ENCODE results near the gene ZNF784. TPM values are rescaled to one million over a fixed set of nuclear protein-coding genes. Genes with fewer than 3 reads are reported as not detected.

Gene ZNF784, protein sequence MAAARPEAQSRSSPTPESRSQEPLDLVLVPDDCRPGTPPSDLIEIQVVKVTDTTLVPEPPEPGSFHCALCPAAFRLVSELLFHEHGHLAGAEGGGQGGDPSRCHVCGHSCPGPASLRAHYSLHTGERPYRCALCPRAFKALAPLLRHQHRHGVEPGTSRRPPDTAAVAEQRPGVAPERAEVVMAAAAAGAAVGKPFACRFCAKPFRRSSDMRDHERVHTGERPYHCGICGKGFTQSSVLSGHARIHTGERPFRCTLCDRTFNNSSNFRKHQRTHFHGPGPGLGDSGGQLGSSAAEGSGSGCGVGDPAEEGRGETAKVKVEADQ
- polyA plus RNA-seq (ENCODE audit: insufficient read length): 10.0 TPM
- long read RNA-seq, donor 1, transcript ZNF784-201 (2 exons, 2,021 nt): major isoform, 11 of 11 reads
- long read RNA-seq, donor 1, partial matches to known transcripts: 0 of 11 reads
- long read RNA-seq, donor 1, other reads (novel, unspliced or antisense): 0 of 11 reads
- long read RNA-seq, donor 2, transcript ZNF784-201 (2 exons, 2,021 nt): major isoform, 5 of 6 reads
- long read RNA-seq, donor 2, partial matches to known transcripts: 0 of 6 reads
- long read RNA-seq, donor 2, other reads (novel, unspliced or antisense): 0 of 6 reads
- long read RNA-seq, donor 3, partial matches to known transcripts: 19 of 21 reads
- long read RNA-seq, donor 3, other reads (novel, unspliced or antisense): 0 of 21 reads
- long read RNA-seq, donor 4: 0 reads
- long read RNA-seq, donor 5, transcript ZNF784-201 (2 exons, 2,021 nt): major isoform, 7 of 169 reads
- long read RNA-seq, donor 5, partial matches to known transcripts: 107 of 169 reads
- long read RNA-seq, donor 5, other reads (novel, unspliced or antisense): 54 of 169 reads
- long read RNA-seq, donor 6, partial matches to known transcripts: 0 of 4 reads
- long read RNA-seq, donor 6, other reads (novel, unspliced or antisense): 0 of 4 reads
- long read RNA-seq, donor 7, transcript ZNF784-201 (2 exons, 2,021 nt): major isoform, 13 of 13 reads
- long read RNA-seq, donor 7, partial matches to known transcripts: 0 of 13 reads
- long read RNA-seq, donor 7, other reads (novel, unspliced or antisense): 0 of 13 reads
- long read RNA-seq, donor 8, partial matches to known transcripts: 0 of 1 reads
- long read RNA-seq, donor 8, other reads (novel, unspliced or antisense): 0 of 1 reads

DNA sequence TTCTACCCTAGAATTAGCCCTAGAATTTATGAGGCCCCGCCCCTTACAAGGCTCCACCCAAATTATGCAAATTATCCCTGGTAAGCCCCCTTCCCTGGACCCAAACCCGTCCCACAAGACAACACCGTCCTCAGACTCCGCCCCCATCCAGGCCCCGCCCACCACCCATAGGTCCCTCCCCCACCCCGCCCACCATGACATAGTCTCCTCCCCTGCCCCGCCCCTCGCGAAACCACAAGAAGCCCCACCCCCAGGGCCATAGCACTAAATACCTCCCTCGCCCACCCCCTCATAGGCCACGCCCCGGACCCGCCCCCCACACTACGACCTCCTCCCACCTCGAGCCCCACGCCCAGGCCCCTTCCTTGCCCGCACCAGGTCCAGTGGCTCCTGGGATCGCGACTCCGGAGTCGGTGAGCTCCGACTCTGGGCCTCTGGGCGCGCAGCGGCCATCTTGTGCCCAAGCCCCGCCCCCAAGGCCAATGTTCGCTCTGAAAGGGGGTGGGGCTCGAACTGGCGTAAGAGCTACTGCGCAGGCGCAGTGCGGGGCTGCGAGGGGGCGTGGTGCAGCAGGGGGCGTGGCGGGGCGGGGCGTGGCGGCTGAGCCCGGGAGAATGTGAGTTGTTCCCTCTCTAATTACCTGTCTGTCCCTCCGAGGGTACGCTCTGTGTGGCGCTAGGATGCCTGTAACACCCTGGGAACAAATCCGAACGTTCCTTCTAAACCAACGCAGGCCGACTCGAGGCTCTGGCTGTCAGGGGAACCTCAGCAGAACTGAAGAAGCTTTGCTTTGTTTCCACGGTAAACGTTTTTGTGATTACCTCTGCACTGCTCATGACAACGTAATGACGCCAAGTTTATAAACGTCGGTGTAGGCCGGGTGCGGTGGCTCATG, at the start of gene ZNF784:
Gene ZNF784 (minus strand): TSS at position 458 of the 895 bp plus-strand sequence. CDS start 5 bp downstream, at position 453.
- DNase-seq: peak; percentile 93

DNA sequence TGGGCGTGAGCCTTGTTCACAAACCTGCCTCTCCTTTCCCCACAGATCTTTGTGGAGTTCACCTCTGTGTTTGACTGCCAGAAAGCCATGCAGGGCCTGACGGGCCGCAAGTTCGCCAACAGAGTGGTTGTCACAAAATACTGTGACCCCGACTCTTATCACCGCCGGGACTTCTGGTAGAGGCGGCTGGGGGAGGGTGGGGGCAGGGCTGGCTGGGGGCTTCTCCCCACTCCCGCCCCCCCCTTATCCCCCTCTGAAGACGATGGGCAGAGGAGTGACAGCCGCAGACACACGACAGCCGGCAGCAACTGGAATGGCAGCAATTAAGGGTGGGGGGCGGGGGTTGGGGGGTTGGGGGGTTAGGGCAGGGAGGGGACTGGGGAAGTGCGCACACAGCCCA, 49.5 kb upstream of the ZNF784 start:
- DNase-seq: no peak

DNA sequence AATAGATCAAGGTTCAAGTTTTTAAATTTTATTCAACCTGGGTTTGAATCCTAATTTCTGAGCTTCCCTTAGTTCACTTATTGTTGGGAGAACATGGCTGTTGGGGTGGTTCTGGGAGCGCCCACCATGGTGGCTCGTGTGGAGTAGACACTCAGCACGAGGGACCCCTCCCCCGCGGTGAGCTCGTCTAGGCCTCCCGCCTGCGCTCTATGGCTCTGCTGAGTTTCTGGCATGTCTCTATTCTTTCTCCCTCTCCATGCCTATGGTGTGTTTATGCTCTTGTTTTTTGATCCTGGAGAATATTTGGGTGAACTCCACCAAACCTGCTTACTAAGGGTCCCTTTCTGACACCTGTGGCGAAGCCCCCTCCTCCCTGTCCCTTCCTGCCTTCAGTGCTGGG, 49.1 kb upstream of the ZNF784 start:
- DNase-seq: no peak

DNA sequence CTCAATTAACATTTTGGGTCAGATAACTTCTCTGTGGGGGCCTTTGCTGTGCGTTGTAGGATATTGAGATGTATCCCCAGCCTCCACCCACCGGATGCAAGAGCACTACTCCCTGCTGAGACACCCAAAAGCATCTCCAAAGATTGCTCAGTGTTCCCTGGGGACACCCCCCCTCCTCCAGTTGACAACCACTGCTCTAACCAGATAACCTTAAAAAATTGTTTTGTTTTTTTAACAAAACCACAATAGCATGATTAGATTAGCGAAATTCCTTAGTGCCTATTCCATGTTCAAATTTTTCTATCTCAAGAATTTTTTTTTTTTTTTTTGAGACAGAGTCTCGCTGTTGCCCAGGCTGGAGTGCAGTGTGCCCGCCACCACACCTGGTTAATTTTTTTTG, 48.1 kb upstream of the ZNF784 start:
- no peak for DNase-seq

DNA sequence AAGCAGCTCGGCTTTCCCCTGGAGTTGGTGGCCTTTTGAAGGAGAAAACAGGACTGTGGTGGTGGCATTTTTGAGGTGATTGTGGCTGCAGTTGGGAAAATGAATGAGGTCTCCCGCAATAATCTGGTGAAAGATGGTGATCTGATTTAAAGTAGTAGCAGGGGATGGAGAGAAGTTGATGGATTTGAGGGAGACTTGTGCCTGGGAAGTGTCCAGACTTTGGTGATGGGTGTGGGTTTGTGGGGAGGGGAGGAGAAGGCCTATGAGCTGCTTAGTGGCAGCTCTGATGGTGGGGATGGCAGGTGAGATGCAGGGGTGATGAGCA, 46.6 kb upstream of the ZNF784 start:
- no peak for DNase-seq

DNA sequence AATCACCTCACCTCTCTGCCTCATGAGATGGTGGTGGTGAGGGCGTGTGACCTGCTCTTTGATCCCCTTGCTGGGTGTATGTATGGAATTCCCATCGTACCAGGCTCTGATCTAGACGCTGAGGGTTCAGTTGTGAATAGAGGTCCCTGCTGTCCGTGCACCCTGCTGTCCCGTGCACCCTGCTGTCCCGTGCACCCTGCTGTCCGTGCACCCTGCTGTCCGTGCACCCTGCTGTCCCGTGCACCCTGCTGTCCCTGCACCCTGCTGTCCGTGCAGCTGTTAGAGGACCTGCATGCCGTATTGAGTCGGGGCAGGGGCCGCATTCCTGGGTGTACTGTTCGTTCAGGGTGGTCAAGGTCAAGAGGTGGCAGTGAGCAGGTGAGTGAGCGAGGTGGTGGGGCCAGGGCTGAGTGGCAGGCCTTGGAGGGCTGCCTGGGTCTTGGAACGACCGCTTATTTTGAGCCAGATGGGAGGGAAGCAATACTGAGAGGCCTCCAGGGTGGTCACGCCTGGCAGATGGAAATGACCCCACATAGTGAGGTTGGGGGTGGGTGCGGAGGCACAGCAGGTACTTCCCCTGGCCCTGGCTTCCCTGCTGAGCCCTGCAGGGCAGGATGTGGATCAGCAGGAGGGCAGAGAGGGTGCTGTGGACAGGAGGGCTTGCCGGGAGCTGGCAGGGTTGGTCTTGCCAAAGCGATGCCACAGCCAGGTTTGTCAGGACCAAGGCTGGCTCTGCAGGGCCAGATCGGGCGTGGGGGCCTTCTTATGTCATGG, 46.1 kb upstream of the ZNF784 start:
- no peak for DNase-seq

DNA sequence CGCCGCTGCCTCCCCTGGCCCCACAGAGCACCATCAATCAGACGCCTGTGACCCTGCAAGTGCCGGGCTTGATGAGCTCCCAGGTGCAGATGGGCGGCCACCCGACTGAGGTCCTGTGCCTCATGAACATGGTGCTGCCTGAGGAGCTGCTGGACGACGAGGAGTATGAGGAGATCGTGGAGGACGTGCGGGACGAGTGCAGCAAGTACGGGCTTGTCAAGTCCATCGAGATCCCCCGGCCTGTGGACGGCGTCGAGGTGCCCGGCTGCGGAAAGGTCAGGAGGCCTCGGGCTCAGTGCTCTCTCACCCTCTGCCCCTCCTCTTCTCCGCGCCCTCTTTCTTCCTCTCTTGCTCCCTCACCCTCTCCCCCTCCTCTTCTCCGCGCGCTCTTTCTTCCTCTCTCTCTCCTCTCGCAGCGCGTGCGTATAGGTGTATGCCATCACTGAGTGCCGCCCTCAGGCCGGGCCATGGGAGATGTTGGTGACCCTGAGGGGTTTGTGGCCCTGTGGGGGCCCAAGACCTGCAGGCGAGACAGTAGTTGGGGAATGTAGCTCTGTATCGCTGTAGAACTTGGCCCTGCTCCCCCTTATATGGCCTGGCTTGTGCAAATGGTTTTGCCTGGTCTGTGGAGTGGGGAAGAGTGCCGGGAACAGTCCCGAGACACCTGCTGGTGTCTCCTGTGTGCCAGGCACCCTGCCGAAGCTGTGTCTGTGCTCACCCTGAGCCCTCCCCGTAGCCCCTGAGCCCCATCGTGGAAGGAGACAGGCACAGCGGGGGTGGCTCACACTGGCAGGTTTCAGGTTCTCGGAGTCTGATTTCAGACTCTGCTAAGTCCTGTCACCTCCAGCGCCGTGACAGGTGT, 45.3 kb upstream of the ZNF784 start:
- no peak for DNase-seq

DNA sequence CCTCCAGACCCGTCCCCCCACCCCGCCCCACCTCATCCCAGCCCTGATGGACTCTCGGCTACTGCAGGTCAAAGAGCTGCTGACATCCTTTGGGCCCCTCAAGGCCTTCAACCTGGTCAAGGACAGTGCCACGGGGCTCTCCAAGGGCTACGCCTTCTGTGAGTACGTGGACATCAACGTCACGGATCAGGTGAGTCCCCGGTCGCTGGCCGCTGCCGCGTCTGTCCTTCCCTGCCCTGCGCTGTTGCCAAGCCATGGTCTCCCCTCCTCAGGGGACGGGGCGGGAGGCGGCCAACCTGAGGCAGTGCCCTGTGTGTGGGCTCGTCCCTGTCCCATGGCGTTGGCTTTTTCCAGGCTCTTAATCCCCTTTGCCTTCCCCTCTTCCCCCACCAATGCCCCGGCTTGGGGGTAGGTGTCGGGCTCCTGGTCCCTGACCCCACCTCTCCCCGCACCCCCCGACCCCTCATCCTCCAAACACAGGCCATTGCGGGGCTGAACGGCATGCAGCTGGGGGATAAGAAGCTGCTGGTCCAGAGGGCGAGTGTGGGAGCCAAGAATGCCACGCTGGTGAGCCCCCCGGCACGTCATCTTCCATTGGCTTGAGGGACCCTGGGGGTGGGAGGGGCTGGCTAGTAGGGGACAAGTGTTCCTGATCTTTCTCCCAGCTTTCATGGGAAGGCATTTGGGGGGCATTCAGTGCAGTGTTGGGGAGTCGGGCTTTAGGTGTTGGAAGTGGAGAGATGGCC, 44.4 kb upstream of the ZNF784 start:
- DNase-seq: no peak

DNA sequence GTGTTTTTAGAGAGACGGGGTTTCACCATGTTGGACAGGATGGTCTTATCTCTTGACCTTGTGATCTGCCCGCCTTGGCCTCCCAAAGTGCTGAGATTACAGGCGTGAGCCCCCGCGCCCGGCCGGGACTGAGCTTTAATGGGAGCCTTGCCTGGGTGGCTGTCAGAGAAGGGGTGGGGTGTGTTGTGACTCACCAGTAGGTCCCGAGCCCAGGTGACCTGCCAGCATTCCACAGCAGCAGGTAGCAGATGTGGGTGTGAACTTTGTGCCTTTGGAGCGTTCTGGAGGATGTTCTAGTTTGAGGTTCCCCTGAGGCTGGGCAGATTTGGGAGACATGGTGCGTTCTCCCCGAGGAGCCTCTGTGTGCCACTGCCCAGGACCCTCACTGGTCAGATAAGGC, 43.6 kb upstream of the ZNF784 start:
- DNase-seq: no peak

DNA sequence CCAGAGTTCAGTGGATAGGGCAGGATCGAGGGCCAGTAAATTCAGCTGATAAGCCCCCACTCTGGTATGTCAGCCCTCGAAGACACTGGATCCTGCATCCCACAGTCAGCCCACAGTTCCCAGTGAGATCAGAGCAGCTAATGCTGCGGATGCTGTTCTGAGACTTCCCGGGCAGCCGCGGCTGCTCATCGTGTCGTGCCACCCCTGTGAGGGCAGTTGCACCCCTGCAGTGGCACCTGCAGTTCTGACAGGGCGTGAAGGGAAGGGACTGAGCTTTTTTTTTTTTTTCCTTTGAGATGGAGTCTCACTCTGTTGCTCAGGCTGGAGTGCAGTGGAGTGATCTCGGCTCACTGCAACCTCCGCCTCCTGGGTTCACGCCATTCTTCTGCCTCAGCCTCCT, 43.1 kb upstream of the ZNF784 start:
- DNase-seq: no peak

DNA sequence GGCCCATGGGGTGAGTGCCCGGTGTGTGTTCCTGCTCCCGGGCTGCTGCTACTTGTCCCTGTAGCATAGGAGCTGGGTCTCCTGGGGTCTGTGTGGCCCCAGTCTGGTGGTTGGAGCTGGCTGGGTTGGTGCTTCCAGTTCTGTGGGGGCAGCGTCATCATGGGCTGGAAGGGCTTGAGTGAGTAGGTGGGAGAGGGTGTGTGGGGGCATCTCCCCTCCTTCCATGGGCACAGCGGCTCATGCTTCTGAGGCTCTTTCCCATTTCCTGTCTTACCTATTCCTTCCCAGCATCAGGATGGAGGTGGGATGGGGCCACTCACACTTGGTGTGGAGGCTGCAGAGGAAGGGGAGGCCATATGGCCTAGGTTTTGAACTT, 42.6 kb upstream of the ZNF784 start:
- no peak for DNase-seq

DNA sequence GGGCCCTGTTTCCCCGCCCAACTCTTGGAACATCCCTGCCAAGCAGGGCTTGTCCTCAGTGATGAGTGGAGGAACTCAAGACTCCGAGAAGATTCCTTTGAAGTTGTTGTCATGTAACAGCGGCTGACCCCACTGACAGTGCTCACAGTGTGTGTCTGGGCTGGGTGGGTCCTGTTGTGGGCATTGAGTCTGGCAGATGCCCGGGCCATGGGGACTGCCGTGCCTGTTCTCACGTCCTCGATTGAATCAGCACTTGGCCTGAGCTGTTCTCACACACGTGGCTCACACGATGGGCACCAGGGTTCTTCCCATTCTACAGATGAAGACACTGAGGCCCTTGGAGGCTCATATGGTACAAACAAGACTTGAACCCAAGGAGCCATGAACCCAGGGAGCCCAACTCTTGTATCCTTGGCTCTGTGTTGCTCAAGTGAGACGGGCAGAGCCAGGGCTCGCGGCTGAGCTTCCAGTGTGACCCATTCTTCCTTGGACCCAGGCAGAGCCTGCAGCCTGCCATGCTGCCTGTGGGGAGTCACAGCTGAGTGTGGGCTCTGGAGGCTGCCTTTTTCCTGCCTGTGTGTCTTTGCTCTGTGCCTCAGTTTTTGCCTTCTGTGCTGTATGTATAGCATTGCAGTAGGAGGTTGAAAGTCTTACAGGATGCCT, 42.1 kb upstream of the ZNF784 start:
- no peak for DNase-seq

DNA sequence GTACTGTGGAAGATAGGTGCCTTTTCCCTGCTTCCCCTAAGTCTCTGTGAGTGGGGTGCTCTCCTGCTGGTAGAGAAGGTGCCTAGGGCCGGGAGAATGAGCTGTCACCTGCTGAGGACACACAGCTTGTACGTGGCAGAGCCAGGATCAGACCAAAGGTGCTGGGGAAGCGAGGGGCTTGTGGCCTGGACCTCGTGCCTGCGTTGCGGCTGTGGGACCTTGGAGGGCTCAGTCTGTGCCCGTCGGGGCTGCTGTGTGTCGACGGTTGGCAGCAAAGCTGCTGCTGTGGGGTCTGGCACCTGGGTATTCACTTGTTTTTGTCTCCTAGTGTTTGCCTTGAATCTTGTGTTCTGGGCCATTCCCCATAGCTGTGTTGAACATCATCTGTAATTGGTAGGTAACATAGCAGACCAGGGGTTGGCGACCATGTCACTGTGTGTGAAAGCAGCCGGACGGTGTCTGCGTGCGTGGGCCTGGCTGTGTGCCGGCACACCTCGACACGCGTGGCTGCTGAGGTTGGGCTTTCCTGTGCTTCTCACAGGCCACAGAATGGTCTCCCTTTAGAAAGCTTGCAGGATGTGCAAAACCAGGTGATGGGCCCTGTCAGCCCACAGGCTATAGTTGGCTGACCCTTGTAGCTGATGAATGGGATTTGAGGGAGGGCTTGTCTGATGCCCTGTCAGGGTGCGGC, 39.6 kb upstream of the ZNF784 start:
- DNase-seq: no peak

DNA sequence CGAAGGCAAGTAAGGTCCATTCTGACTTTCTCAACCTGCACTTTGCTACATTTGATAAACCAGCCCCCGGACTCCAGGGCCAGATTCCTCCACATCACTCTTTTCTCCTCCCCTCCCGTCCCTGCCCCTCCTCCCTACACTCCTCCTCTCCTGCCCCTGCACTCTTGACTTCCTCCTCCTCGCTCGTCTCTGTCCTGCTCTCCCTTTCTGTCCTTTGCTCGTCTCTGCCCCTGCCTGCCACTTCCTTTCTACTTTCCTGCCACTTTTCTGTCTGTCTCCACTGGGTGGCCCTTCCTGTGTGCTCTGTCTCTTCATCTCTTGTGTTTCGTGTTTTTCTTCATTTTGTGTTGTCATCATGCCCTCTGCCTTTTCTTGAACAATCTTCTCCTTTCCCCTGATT, 37.5 kb upstream of the ZNF784 start:
- no peak for DNase-seq

DNA sequence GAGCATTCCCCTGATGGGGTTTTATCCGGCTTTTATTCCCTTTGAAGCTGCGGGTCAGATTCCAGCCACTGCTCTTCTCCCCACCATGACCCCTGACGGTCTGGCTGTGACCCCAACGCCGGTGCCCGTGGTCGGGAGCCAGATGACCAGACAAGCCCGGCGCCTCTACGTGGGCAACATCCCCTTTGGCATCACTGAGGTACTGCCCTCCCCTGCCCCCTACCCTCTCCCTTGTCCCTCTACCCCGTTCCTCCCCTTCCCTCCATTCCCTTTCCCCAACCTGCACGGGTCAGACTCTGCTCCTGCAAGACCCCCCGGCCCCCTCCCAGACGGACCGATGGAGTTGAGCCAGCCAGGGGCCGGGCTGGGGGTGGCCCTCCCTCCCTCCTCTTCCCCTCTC, 36.6 kb upstream of the ZNF784 start:
- no peak for DNase-seq

DNA sequence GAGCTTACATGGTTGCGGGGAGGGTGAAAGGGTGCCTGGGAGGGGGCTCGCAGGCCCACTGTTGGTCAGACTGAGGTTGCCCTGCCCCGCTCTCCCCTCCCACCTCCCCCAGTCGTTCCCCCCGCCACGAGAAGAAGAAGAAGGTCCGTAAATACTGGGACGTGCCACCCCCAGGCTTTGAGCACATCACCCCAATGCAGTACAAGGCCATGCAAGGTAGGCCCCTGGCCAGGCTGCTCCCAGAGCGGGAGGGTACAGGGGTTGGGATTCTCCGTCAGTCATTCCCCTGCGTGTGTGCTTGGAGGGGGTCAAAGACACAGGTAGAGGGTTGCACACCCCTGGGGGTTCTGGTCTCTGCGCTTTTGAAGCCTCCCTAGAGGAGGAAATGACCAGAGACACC, 36.0 kb upstream of the ZNF784 start:
- no peak for DNase-seq

DNA sequence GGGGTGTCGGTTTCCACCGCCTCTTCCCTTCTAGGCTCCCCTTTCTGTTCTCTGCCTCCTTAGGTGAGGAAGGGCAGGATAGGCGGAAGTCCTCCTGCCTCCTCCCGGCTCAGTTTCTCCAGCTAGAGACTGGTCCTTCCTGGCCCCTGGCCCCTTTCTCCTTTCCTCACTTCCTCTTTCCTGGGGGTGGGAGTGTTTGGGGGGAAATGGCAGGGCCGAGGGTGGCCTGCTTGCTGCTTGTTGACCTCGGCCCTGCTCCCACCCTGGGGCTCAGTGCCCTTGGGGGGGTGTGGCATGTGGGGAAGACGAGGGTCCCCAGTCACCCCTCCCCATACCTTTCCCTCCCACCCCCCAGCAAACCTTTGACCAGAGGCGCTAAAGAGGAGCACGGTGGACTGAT, 35.5 kb upstream of the ZNF784 start:
- no peak for DNase-seq

DNA sequence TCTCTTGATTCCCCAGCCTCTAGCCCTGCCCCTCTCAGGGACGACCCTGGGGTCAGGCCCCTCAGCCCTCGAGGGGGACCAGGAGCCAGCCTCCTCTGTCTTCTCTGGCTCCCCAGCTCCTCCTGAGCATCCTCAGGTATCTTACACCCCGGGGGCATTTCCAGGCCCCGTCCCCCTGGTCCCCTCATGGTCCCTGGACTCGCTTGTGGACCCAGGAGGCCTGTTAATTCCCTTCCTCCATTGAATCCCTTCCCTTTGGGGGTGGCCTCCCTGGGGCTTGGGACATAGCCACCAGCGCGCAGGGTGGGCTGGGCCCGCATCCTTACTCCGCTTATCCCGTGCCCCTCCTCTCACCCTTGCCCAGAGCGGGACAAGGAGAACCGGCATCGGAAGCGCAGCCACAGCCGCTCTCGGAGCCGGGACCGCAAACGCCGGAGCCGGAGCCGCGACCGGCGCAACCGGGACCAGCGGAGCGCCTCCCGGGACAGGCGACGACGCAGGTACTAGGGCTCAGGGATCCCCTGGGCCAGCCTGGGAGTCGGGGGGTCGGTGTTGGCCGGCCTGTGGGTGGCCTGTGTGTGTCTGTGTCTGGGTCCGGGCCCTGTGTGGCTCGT, 34.6 kb upstream of the ZNF784 start:
- DNase-seq: no peak
